Spleen (tissue), 7 donors: Measurements from ENCODE around the gene ABCG2.
"Not testable (repeated sequence)": the region's sequence is repeated elsewhere in the genome, so short reads cannot be mapped to it uniquely, and the experiment has no call there.

ENCODE experiments used
- POLR2A ChIP-seq, 3 donors: fragments of 450-650 bp; IDR thresholded peaks; one replicate each; pipeline ENCODE4 v1.5.1; 2017; ENCODE audit warnings: antibody characterized with exemption in 3 of 3, mild to moderate bottlenecking in 1 of 3
- TF ChIP-seq, protein P1 (sequence below), 11 experiments: fragments of 200-600 bp in 7 of 11; fragments of 450-650 bp in 4 of 11; sonication (generic) in 4 of 11; IDR thresholded peaks in 8 of 11; conservative IDR thresholded peaks in 3 of 11; 1 replicate in 7 of 11; 2 replicates in 4 of 11; pipeline versions ENCODE4 v1.4.0 to v1.8.0; 2016 to 2021; ENCODE audit warnings: antibody characterized with exemption in 11 of 11, inconsistent platforms in 4 of 11, mild to moderate bottlenecking in 1 of 11
- donor health status: DM: no; HTN: no; CAD: no; lungs with moderate emphysema.
- donor health status: DM: no; HTN: no; CAD: no.
- donor health status: DM: no; HTN: no; CAD: no.

DNA sequence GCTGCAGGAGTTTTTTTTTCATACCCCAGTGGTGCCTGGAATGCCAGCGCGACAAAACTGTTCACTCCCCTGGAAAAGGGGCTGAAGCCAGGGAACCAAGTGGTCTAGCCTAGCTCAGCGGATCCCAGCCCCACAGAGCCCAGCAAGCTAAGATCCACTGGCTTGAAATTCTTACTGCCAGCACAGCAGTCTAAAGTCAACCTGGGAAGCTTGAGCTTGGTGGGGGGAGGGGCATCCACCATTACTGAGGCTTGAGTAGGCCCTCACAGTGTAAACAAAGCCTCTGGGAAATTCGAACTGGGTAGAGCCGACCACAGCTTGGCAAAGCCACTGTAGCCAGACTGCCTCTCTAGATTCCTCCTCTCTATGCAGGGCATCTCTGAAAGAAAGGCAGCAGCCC is 36.2 kb downstream of the ABCG2 start:
- TF ChIP-seq, protein P1, sequence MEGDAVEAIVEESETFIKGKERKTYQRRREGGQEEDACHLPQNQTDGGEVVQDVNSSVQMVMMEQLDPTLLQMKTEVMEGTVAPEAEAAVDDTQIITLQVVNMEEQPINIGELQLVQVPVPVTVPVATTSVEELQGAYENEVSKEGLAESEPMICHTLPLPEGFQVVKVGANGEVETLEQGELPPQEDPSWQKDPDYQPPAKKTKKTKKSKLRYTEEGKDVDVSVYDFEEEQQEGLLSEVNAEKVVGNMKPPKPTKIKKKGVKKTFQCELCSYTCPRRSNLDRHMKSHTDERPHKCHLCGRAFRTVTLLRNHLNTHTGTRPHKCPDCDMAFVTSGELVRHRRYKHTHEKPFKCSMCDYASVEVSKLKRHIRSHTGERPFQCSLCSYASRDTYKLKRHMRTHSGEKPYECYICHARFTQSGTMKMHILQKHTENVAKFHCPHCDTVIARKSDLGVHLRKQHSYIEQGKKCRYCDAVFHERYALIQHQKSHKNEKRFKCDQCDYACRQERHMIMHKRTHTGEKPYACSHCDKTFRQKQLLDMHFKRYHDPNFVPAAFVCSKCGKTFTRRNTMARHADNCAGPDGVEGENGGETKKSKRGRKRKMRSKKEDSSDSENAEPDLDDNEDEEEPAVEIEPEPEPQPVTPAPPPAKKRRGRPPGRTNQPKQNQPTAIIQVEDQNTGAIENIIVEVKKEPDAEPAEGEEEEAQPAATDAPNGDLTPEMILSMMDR (IDR thresholded peaks at IDR 0.05 in 8 of 11, conservative IDR thresholded peaks at IDR 0.05 in 3 of 11), result not testable (repeated sequence)
- TF ChIP-seq POLR2A (IDR thresholded peaks at IDR 0.05), result not testable (repeated sequence)
